ENCODE measurements around the gene DBT.

DBT gene

GRCh38 chr1:100147875-100148274 lies 101.8 kb downstream of the DBT start:
- H3K36me3 Mint-ChIP-seq = peaks cover 18% of the 10 kb centered on the region
- no peak overlapping the region for H3K4me3 Mint-ChIP-seq
- no peak for ATAC-seq (ENCODE audit: low read depth)
- no peaks in the 10 kb centered on the region for H3K27me3 Mint-ChIP-seq
- peaks cover 8% of the 10 kb centered on the region for H3K4me1 Mint-ChIP-seq
- no peak overlapping the region for H3K27ac Mint-ChIP-seq
- no peak for DNase-seq (ENCODE audit: low spot score in 2 of 2)
- no peaks in the 10 kb centered on the region for H3K9me3 Mint-ChIP-seq

GRCh38 chr1:100146958-100147357 lies 102.7 kb downstream of the DBT start:
- H3K9me3 Mint-ChIP-seq = no peaks in the 10 kb centered on the region
- H3K27me3 Mint-ChIP-seq = no peaks in the 10 kb centered on the region
- H3K27ac Mint-ChIP-seq = peak overlapping the region; percentile 39
- no peak for DNase-seq (ENCODE audit: low spot score in 2 of 2)
- no peak overlapping the region for H3K4me3 Mint-ChIP-seq
- H3K4me1 Mint-ChIP-seq = peaks cover 8% of the 10 kb centered on the region
- peaks cover 26% of the 10 kb centered on the region for H3K36me3 Mint-ChIP-seq
- ATAC-seq (ENCODE audit: low read depth) = no peak

- H3K27ac Mint-ChIP-seq = no peak overlapping the region
Observed at GRCh38 chr1:100145116-100145515, 104.5 kb downstream of the DBT start.

GRCh38 chr1:100142343-100142742 lies 107.3 kb downstream of the DBT start:
- Mint-ChIP-seq H3K4me1 (peaks cover 8% of the 10 kb centered on the region), H3K4me3 (no peak overlapping the region), H3K36me3 (peaks cover 37% of the 10 kb centered on the region), H3K27me3 (no peaks in the 10 kb centered on the region), H3K27ac (peak overlapping the region; percentile 21), H3K9me3 (no peaks in the 10 kb centered on the region)
- ATAC-seq (ENCODE audit: low read depth) (no peak), DNase-seq (ENCODE audit: low spot score in 2 of 2) (no peak)

More at GRCh38 chr1:100145116-100145515, 104.5 kb downstream of the DBT start:
- ATAC-seq (ENCODE audit: low read depth) = no peak
- no peak for DNase-seq (ENCODE audit: low spot score in 2 of 2)
- Mint-ChIP-seq H3K4me1 (peaks cover 8% of the 10 kb centered on the region), H3K36me3 (peaks cover 28% of the 10 kb centered on the region), H3K9me3 (no peaks in the 10 kb centered on the region), H3K27me3 (no peaks in the 10 kb centered on the region), H3K4me3 (no peak overlapping the region)

- peaks cover 37% of the 10 kb centered on the region for H3K36me3 Mint-ChIP-seq
Observed at GRCh38 chr1:100141192-100141591, 108.4 kb downstream of the DBT start.

GRCh38 chr1:100137602-100138001 lies 112.0 kb downstream of the DBT start:
- H3K4me1 Mint-ChIP-seq = peaks cover 19% of the 10 kb centered on the region
- no peak overlapping the region for H3K27ac Mint-ChIP-seq
- H3K36me3 Mint-ChIP-seq = peaks cover 25% of the 10 kb centered on the region
- no peaks in the 10 kb centered on the region for H3K27me3 Mint-ChIP-seq
- H3K4me3 Mint-ChIP-seq = no peak overlapping the region
- no peaks in the 10 kb centered on the region for H3K9me3 Mint-ChIP-seq
- DNase-seq (ENCODE audit: low spot score in 2 of 2) (no peak), ATAC-seq (ENCODE audit: low read depth) (no peak)

More at GRCh38 chr1:100141192-100141591, 108.4 kb downstream of the DBT start:
- DNase-seq (ENCODE audit: low spot score in 2 of 2) = no peak
- Mint-ChIP-seq H3K9me3 (no peaks in the 10 kb centered on the region), H3K27ac (peak overlapping the region; percentile 60), H3K4me1 (peaks cover 8% of the 10 kb centered on the region), H3K4me3 (no peak overlapping the region), H3K27me3 (no peaks in the 10 kb centered on the region)
- ATAC-seq (ENCODE audit: low read depth) = no peak

All from memory B cell (primary cell).